ENCODE data around the gene SDCCAG8.

GRCh38 chr1:243345205-243345604, 89.4 kb downstream of the SDCCAG8 start:
- TF ChIP-seq CTCF (IDR thresholded peaks at IDR 0.05; ENCODE audit: low read depth, low read length) (no peak), MAX (IDR thresholded peaks at IDR 0.05; ENCODE audit: low read depth, low read length) (no peak), POLR2A (IDR thresholded peaks at IDR 0.05; ENCODE audit: extremely low read depth, insufficient read length) (no peak)
